ENCODE results near the gene SERPINB5. TPM values are rescaled to one million over a fixed set of nuclear protein-coding genes. Genes with fewer than 3 reads are reported as not detected.
A peak's percentile ranks its signal among the peaks of the same experiment; 100 is the strongest.

The SERPINB5 gene
- total RNA-seq, 1 experiment from 2014 or later, result not detected

- no peaks in the 10 kb centered on the region for H3K4me1 ChIP-seq (replicated peaks)
- no peak overlapping the region for H3K4me3 ChIP-seq
- H3K36me3 ChIP-seq, result no peaks in the 10 kb centered on the region
- no peaks in the 10 kb centered on the region for H3K9me3 ChIP-seq (replicated peaks)
- DNase-seq (ENCODE audit: low read depth in 1 of 2, low spot score in 2 of 2), result peak; percentile 50 to 59
- no peaks in the 10 kb centered on the region; the same call in none of the 2 replicates for H3K27me3 ChIP-seq (replicated peaks)
- H3K27ac ChIP-seq, result no peak overlapping the region
These were observed 41.6 kb downstream of the SERPINB5 start for GRCh38 chr18:63518178-63519012.

- H3K27me3 ChIP-seq (replicated peaks), result no peaks in the 10 kb centered on the region; the same call in none of the 2 replicates
- DNase-seq (ENCODE audit: low read depth in 1 of 2, low spot score in 2 of 2), result no peak
- H3K36me3 ChIP-seq, result no peaks in the 10 kb centered on the region
- no peak overlapping the region for H3K27ac ChIP-seq
- no peaks in the 10 kb centered on the region for H3K4me1 ChIP-seq (replicated peaks)
- no peaks in the 10 kb centered on the region for H3K9me3 ChIP-seq (replicated peaks)
- H3K4me3 ChIP-seq, result no peak overlapping the region
These were observed 43.4 kb downstream of the SERPINB5 start for GRCh38 chr18:63520053-63520685.

- no peak overlapping the region for H3K4me3 ChIP-seq
- no peaks in the 10 kb centered on the region for H3K36me3 ChIP-seq
- H3K27ac ChIP-seq, result no peak overlapping the region
- no peaks in the 10 kb centered on the region for H3K9me3 ChIP-seq (replicated peaks)
- no peak for DNase-seq (ENCODE audit: low read depth in 1 of 2, low spot score in 2 of 2)
- H3K27me3 ChIP-seq (replicated peaks), result peaks cover 4% of the 10 kb centered on the region; the same call in 1 of the 2 replicates
- no peaks in the 10 kb centered on the region for H3K4me1 ChIP-seq (replicated peaks)
These were observed 46.9 kb downstream of the SERPINB5 start for GRCh38 chr18:63523660-63524059.

GRCh38 chr18:63527251-63527650, 50.5 kb downstream of the SERPINB5 start:
- Histone ChIP-seq H3K4me1 (replicated peaks) (no peaks in the 10 kb centered on the region), H3K9me3 (replicated peaks) (no peaks in the 10 kb centered on the region), H3K27me3 (replicated peaks) (0 out of 2 replicates have a peak, but pooled peaks cover 4% of the 10 kb centered on the region), H3K36me3 (no peaks in the 10 kb centered on the region), H3K27ac (no peak overlapping the region), H3K4me3 (no peak overlapping the region)
- DNase-seq (ENCODE audit: low read depth in 1 of 2, low spot score in 2 of 2), result no peak

GRCh38 chr18:63528863-63529492, 52.2 kb downstream of the SERPINB5 start:
- Histone ChIP-seq H3K4me1 (replicated peaks) (no peaks in the 10 kb centered on the region), H3K27ac (no peak overlapping the region), H3K4me3 (no peak overlapping the region), H3K36me3 (no peaks in the 10 kb centered on the region), H3K27me3 (replicated peaks) (peaks cover 7% of the 10 kb centered on the region; the same call in 1 of the 2 replicates), H3K9me3 (replicated peaks) (no peaks in the 10 kb centered on the region)
- DNase-seq (ENCODE audit: low read depth in 1 of 2, low spot score in 2 of 2), result no peak

- Histone ChIP-seq H3K4me1 (replicated peaks) (no peaks in the 10 kb centered on the region), H3K27ac (no peak overlapping the region), H3K9me3 (replicated peaks) (no peaks in the 10 kb centered on the region), H3K27me3 (replicated peaks) (peaks cover 15% of the 10 kb centered on the region; the same call in 1 of the 2 replicates), H3K4me3 (no peak overlapping the region), H3K36me3 (no peaks in the 10 kb centered on the region)
- no peak for DNase-seq (ENCODE audit: low read depth in 1 of 2, low spot score in 2 of 2)
These were observed 55.7 kb downstream of the SERPINB5 start for GRCh38 chr18:63532471-63532870.

GRCh38 chr18:63534615-63535014, 57.9 kb downstream of the SERPINB5 start:
- H3K4me1 ChIP-seq (replicated peaks), result peaks cover 1% of the 10 kb centered on the region

GRCh38 chr18:63539904-63540510, 63.2 kb downstream of the SERPINB5 start:
- Histone ChIP-seq H3K9me3 (replicated peaks) (no peaks in the 10 kb centered on the region), H3K4me3 (no peak overlapping the region), H3K4me1 (replicated peaks) (peaks cover 7% of the 10 kb centered on the region), H3K36me3 (no peaks in the 10 kb centered on the region), H3K27me3 (replicated peaks) (peaks cover 8% of the 10 kb centered on the region; the same call in 1 of the 2 replicates), H3K27ac (no peak overlapping the region)
- DNase-seq (ENCODE audit: low read depth in 1 of 2, low spot score in 2 of 2), result peak in 1 of 2 experiments; percentile 27

More at GRCh38 chr18:63534615-63535014, 57.9 kb downstream of the SERPINB5 start:
- no peak for DNase-seq (ENCODE audit: low read depth in 1 of 2, low spot score in 2 of 2)
- Histone ChIP-seq H3K27ac (no peak overlapping the region), H3K27me3 (replicated peaks) (peaks cover 15% of the 10 kb centered on the region; the same call in 1 of the 2 replicates), H3K36me3 (no peaks in the 10 kb centered on the region), H3K4me3 (no peak overlapping the region), H3K9me3 (replicated peaks) (no peaks in the 10 kb centered on the region)

- Histone ChIP-seq H3K36me3 (no peaks in the 10 kb centered on the region), H3K4me1 (replicated peaks) (peaks cover 7% of the 10 kb centered on the region), H3K4me3 (no peak within 1 kb of the TSS), H3K27me3 (replicated peaks) (peaks cover 3% of the 10 kb centered on the region; the same call in 1 of the 2 replicates), H3K27ac (no peak within 1 kb of the TSS), H3K9me3 (replicated peaks) (no peaks in the 10 kb centered on the region)
- no peak for DNase-seq (ENCODE audit: low read depth in 1 of 2, low spot score in 2 of 2)
These were observed 65.3 kb downstream of the SERPINB5 start, which contains the start of gene SERPINB12 for GRCh38 chr18:63542069-63542468. SERPINB12 (plus strand) TSS chr18:63542369; CDS start chr18:63556160, 13,791 bp downstream.

- DNase-seq (ENCODE audit: low read depth in 1 of 2, low spot score in 2 of 2), result no peak
- H3K36me3 ChIP-seq, result no peaks in the 10 kb centered on the region
- H3K4me1 ChIP-seq (replicated peaks), result peaks cover 7% of the 10 kb centered on the region
- no peaks in the 10 kb centered on the region for H3K9me3 ChIP-seq (replicated peaks)
- no peak overlapping the region for H3K4me3 ChIP-seq
- no peak overlapping the region for H3K27ac ChIP-seq
- peaks cover 6% of the 10 kb centered on the region for H3K27me3 ChIP-seq (replicated peaks)
These were observed 67.3 kb downstream of the SERPINB5 start for GRCh38 chr18:63544017-63544416.

GRCh38 chr18:63545000-63545399, 68.2 kb downstream of the SERPINB5 start:
- Histone ChIP-seq H3K9me3 (replicated peaks) (no peaks in the 10 kb centered on the region), H3K4me1 (replicated peaks) (peaks cover 2% of the 10 kb centered on the region), H3K27me3 (replicated peaks) (peaks cover 7% of the 10 kb centered on the region), H3K4me3 (no peak overlapping the region), H3K27ac (no peak overlapping the region), H3K36me3 (no peaks in the 10 kb centered on the region)
- no peak for DNase-seq (ENCODE audit: low read depth in 1 of 2, low spot score in 2 of 2)

- H3K27ac ChIP-seq, result no peak overlapping the region
- no peaks in the 10 kb centered on the region for H3K9me3 ChIP-seq (replicated peaks)
- no peaks in the 10 kb centered on the region for H3K4me1 ChIP-seq (replicated peaks)
- H3K27me3 ChIP-seq (replicated peaks), result peaks cover 4% of the 10 kb centered on the region
- no peaks in the 10 kb centered on the region for H3K36me3 ChIP-seq
- no peak for DNase-seq (ENCODE audit: low read depth in 1 of 2, low spot score in 2 of 2)
- H3K4me3 ChIP-seq, result no peak overlapping the region
These were observed 73.3 kb downstream of the SERPINB5 start for GRCh38 chr18:63550068-63550467.

- no peaks in the 10 kb centered on the region for H3K9me3 ChIP-seq (replicated peaks)
- DNase-seq (ENCODE audit: low read depth in 1 of 2, low spot score in 2 of 2), result no peak
These were observed 75.0 kb downstream of the SERPINB5 start for GRCh38 chr18:63551769-63552168.

More at GRCh38 chr18:63551769-63552168, 75.0 kb downstream of the SERPINB5 start:
- Histone ChIP-seq H3K4me3 (no peak overlapping the region), H3K36me3 (no peaks in the 10 kb centered on the region), H3K27me3 (replicated peaks) (peaks cover 4% of the 10 kb centered on the region), H3K4me1 (replicated peaks) (no peaks in the 10 kb centered on the region), H3K27ac (no peak overlapping the region)

Data from SJSA1 (cell line).